Vagina (tissue), 2 donors: Measurements from ENCODE around the gene KCNJ18.
"Not testable (repeated sequence)": the region's sequence is repeated elsewhere in the genome, so short reads cannot be mapped to it uniquely, and the experiment has no call there.

Experiments
- CTCF ChIP-seq, 3 experiments: fragments of 450-650 bp in 2 of 3; fragments of 200-600 bp in 1 of 3; sonication (generic) in 1 of 3; IDR thresholded peaks; one replicate each; pipeline ENCODE4 v1.5.1; 2017 to 2019; ENCODE audit warnings: antibody characterized with exemption in 3 of 3, mild to moderate bottlenecking in 2 of 3, moderate library complexity in 2 of 3
- POLR2A ChIP-seq, 2 donors: fragments of 450-650 bp; IDR thresholded peaks; one replicate each; pipeline ENCODE4 v1.6.1; 2017; ENCODE audit warnings: antibody characterized with exemption in 2 of 2, mild to moderate bottlenecking in 2 of 2, moderate library complexity in 2 of 2
- POLR2AphosphoS5 ChIP-seq, 2 donors: sonication (generic); formaldehyde crosslinking; IDR thresholded peaks; one replicate each; pipeline ENCODE4 v1.9.0; 2017; ENCODE audit warnings: antibody characterized with exemption in 2 of 2, mild to moderate bottlenecking in 2 of 2, low read depth in 1 of 2; ENCODE audit not compliant: insufficient read depth in 1 of 2

GRCh38 chr17:21650043-21650442 lies 42.3 kb upstream of the KCNJ18 start:
- not testable (repeated sequence) for TF ChIP-seq CTCF (IDR thresholded peaks at IDR 0.05); POLR2A (IDR thresholded peaks at IDR 0.05); POLR2AphosphoS5 (IDR thresholded peaks at IDR 0.05; ENCODE audit: insufficient read depth in 1 of 2, low read depth in 1 of 2)
